Lung (tissue), 12 donors: Measurements from ENCODE around the gene KHNYN. TPM values are rescaled to one million over a fixed set of nuclear protein-coding genes. Genes with fewer than 3 reads are reported as not detected.
A peak's percentile ranks its signal among the peaks of the same experiment; 100 is the strongest.

Experiments used
- ATAC-seq: fragments of 200-7000 bp; cut with Tn5 transposase; one replicate; pipeline ENCODE4 v1.9.1; 2020; ENCODE audit warnings: moderate number of reproducible peaks; ENCODE audit not compliant: insufficient read depth, low FRiP score
- DNase-seq, 3 donors: peaks; one replicate each; pipeline ENCODE4 v3.0.0-alpha.2; 2013 to 2017
- H3K27ac ChIP-seq, 2 donors: one replicate each; pipeline ENCODE4 v1.5.1; 2013; ENCODE audit warnings: mild to moderate bottlenecking in 2 of 2, moderate library complexity in 2 of 2, control low read depth in 1 of 2, inconsistent platforms in 1 of 2, low read depth in 1 of 2, low read length in 1 of 2
- H3K27me3 ChIP-seq, 3 donors: one replicate each; pipeline ENCODE4 v1.5.1; 2013; ENCODE audit warnings: low read length in 2 of 3; ENCODE audit not compliant: control insufficient read depth in 3 of 3, insufficient read depth in 3 of 3
- H3K36me3 ChIP-seq, 4 donors: one replicate each; pipeline ENCODE4 v1.5.1; 2013; ENCODE audit warnings: low read length in 4 of 4, mild to moderate bottlenecking in 1 of 4, moderate library complexity in 1 of 4; ENCODE audit not compliant: control insufficient read depth in 4 of 4, insufficient read depth in 4 of 4
- H3K4me1 ChIP-seq, 5 donors: one replicate each; pipeline ENCODE4 v1.5.1; 2013; ENCODE audit warnings: low read length in 5 of 5, mild to moderate bottlenecking in 2 of 5, moderate library complexity in 1 of 5; ENCODE audit not compliant: control insufficient read depth in 5 of 5, insufficient read depth in 5 of 5
- H3K4me3 ChIP-seq: one replicate; pipeline ENCODE4 v1.5.1; 2013; ENCODE audit warnings: mild to moderate bottlenecking, control low read depth, moderate library complexity
- H3K9ac ChIP-seq, 2 donors: one replicate each; pipeline ENCODE4 v1.5.1; 2013; ENCODE audit warnings: low read length in 2 of 2, control low read depth in 1 of 2; ENCODE audit not compliant: insufficient read depth in 1 of 2
- H3K9me3 ChIP-seq, 4 donors: one replicate each; pipeline ENCODE4 v1.5.1; 2013; ENCODE audit warnings: low read length in 3 of 4, mild to moderate bottlenecking in 1 of 4, moderate library complexity in 1 of 4; ENCODE audit not compliant: control insufficient read depth in 4 of 4, insufficient read depth in 3 of 4
- CTCF ChIP-seq: IDR thresholded peaks from 2 replicates; pipeline ENCODE4 v1.5.1; 2012; ENCODE audit warnings: mild to moderate bottlenecking; ENCODE audit errors: control extremely low read depth, extremely low read depth
- WGBS, 2 donors: extraction: QIAGEN DNeasy Blood & Tissue Kit; methylation state at CpG; one replicate each; pipeline ENCODE4 v1.1.7; 2013; 5-methylcytosine and 5-hydroxymethylcytosine counted together
- polyA plus RNA-seq, 2 donors: library from polyadenylated mRNA; stranded (reverse); fragments of 200-250 nt; gene quantifications; one replicate each; pipeline ENCODE4 v1.2.1, GENCODE V29; 2013
- total RNA-seq, 2 donors: library from RNA; depleted of rRNA in 1 of 2; stranded (reverse); fragments of >200 nt in 1 of 2; gene quantifications; one replicate each; pipeline ENCODE4 v1.2.1, GENCODE V29; 2014 to 2021
- donor health status: control.
- donor health status: control.
- donor health status: Bipolar disorder and iron deficiency.
- donor health status: healthy.
- donor health status: DM: yes; HTN: yes; CAD: no.

The KHNYN gene
- total and polyA plus RNA-seq, 4 donors: 27.0 to 60.2 (median 41.1) TPM

- no peak for TF ChIP-seq CTCF
- DNase-seq (no peak), ATAC-seq (no peak)
- WGBS, 2 donors: 35 to 63% methylated on average over 4 of the region's 4 CpGs
- no peaks in the 10 kb centered on the region for H3K9me3 ChIP-seq
- H3K36me3 ChIP-seq: no peaks in the 10 kb centered on the region
- no peak overlapping the region for H3K27ac ChIP-seq
- peaks cover 0 to 15% (median 5%) of the 10 kb centered on the region in 5 donors for H3K4me1 ChIP-seq
- no peak overlapping the region for H3K4me3 ChIP-seq
- no peaks in the 10 kb centered on the region for H3K27me3 ChIP-seq
- H3K9ac ChIP-seq: no peak overlapping the region
These were observed 7.5 kb upstream of the KHNYN start for GRCh38 chr14:24422261-24422660.

GRCh38 chr14:24422694-24423601 lies 6.8 kb upstream of the KHNYN start:
- Histone ChIP-seq H3K27me3 (no peaks in the 10 kb centered on the region), H3K4me3 (no peak overlapping the region), H3K9me3 (no peaks in the 10 kb centered on the region), H3K36me3 (no peaks in the 10 kb centered on the region), H3K4me1 (peaks cover 0 to 15% (median 5%) of the 10 kb centered on the region in 5 donors), H3K27ac (no peak overlapping the region), H3K9ac (no peak overlapping the region)
- DNase-seq: no peak
- ATAC-seq: no peak
- 66 to 73% methylated on average over 12 of the region's 12 CpGs for whole genome bisulfite sequencing, 2 donors
- no peak for TF ChIP-seq CTCF

GRCh38 chr14:24425704-24426103 lies 4.0 kb upstream of the KHNYN start:
- Histone ChIP-seq H3K9me3 (no peaks in the 10 kb centered on the region), H3K4me1 (peaks cover 0 to 18% (median 10%) of the 10 kb centered on the region in 5 donors), H3K9ac (no peak overlapping the region), H3K36me3 (no peaks in the 10 kb centered on the region), H3K4me3 (no peak overlapping the region), H3K27me3 (no peaks in the 10 kb centered on the region), H3K27ac (no peak overlapping the region)
- peak in 2 of 3 donors; percentile 70 to 82 for DNase-seq
- whole genome bisulfite sequencing, 2 donors: 32 to 55% methylated on average over 3 of the region's 3 CpGs
- ATAC-seq: no peak
- TF ChIP-seq CTCF: no peak
